GM12878 (cell line): ENCODE measurements around the gene TSPO. TPM values are rescaled to one million over a fixed set of nuclear protein-coding genes. Genes with fewer than 3 reads are reported as not detected.

ENCODE experiments used
- ATAC-seq: fragments of 200-7000 bp; cut with Tn5 transposase; 3 replicates; pipeline ENCODE4 v1.9.1; 2020; ENCODE audit warnings: mild to moderate bottlenecking, moderate library complexity
- BruUV-seq: library from RNA; stranded (reverse); fragments of 400-500 nt; replicated peaks from 2 replicates; lab custom pipeline; 2021; lab: Mats Ljungman, UMichigan
- CTCF ChIA-PET: fragments of 300-600 bp; sonication (Branson Sonifier 250); formaldehyde crosslinking; extraction: SDS; loops from one replicate; lab custom pipeline; 2021; ENCODE audit warnings: inconsistent platforms; lab: Yijun Ruan, JAX
- POLR2A ChIA-PET: fragments of 350-600 bp; formaldehyde crosslinking; extraction: SDS; loops from one replicate; lab custom pipeline; 2021; ENCODE audit warnings: inconsistent platforms; lab: Charles Lee
- RAD21 ChIA-PET: fragments of 300-600 bp; sonication (Branson Sonifier 250); formaldehyde crosslinking; loops from one replicate; lab custom pipeline; 2023; ENCODE audit warnings: antibody characterized with exemption; ENCODE audit not compliant: unreplicated experiment; lab: Charles Lee
- SMC1A ChIA-PET: fragments of 300-600 bp; sonication (Branson Sonifier 250); formaldehyde crosslinking; loops from one replicate; lab custom pipeline; 2023; ENCODE audit not compliant: unreplicated experiment, uncharacterized antibody; lab: Charles Lee
- DNase-seq: peaks from one replicate; pipeline ENCODE4 v3.0.0-alpha.2; 2011; ENCODE audit warnings: low read depth, low spot score
- FAIRE-seq: peaks from 3 replicates; lab custom pipeline; 2011; peaks lifted over from hg19 to GRCh38; lab: Jason Lieb, UNC
- H2AFZ ChIP-seq: 2 replicates; pipeline ENCODE4 v1.6.0; 2011; ENCODE audit warnings: low read depth, low read length, control low read depth; ENCODE audit not compliant: control insufficient read depth
- H3K27ac ChIP-seq: 2 replicates; pipeline ENCODE4 v1.5.1; 2011; ENCODE audit warnings: control low read depth; ENCODE audit not compliant: control insufficient read depth, insufficient read depth
- H3K27me3 ChIP-seq, 2 experiments: replicated peaks in 1 of 2; 2 replicates each; pipeline versions ENCODE4 v1.6.0 to v1.6.1; 2011; ENCODE audit warnings: low read length in 1 of 2; ENCODE audit not compliant: control insufficient read depth in 2 of 2, insufficient read depth in 2 of 2
- H3K36me3 ChIP-seq, 2 experiments: 2 replicates each; pipeline ENCODE4 v1.5.1; 2011; ENCODE audit warnings: low read length in 1 of 2; ENCODE audit not compliant: control insufficient read depth in 2 of 2, insufficient read depth in 2 of 2
- H3K4me1 ChIP-seq: 2 replicates; pipeline ENCODE4 v1.6.1; 2011; ENCODE audit warnings: mild to moderate bottlenecking, low read length, moderate library complexity, mixed read lengths; ENCODE audit not compliant: control insufficient read depth, insufficient read depth
- H3K4me2 ChIP-seq: 2 replicates; pipeline ENCODE4 v1.6.0; 2011; ENCODE audit warnings: control low read depth; ENCODE audit not compliant: control insufficient read depth, insufficient read depth
- H3K4me3 ChIP-seq: fragments of 200-600 bp; sonication (generic); 2 replicates; pipeline ENCODE4 v1.5.1; 2016
- H3K79me2 ChIP-seq: 2 replicates; pipeline ENCODE4 v1.6.0; 2011; ENCODE audit warnings: low read length; ENCODE audit not compliant: control insufficient read depth, insufficient read depth
- H3K9ac ChIP-seq: 2 replicates; pipeline ENCODE4 v1.8.0; 2011; ENCODE audit warnings: low read length, control low read depth, mixed read lengths; ENCODE audit not compliant: control insufficient read depth, insufficient read depth
- H3K9me3 ChIP-seq: replicated peaks from 3 replicates; pipeline ENCODE4 v1.5.1; 2011; ENCODE audit warnings: mild to moderate bottlenecking, low read length; ENCODE audit not compliant: control insufficient read depth, insufficient read depth
- H4K20me1 ChIP-seq: 2 replicates; pipeline ENCODE4 v1.6.0; 2011; ENCODE audit not compliant: control insufficient read depth, insufficient read depth
- ATF2 ChIP-seq: IDR thresholded peaks from 2 replicates; pipeline ENCODE4 v1.6.1; 2012; ENCODE audit warnings: low read length, inconsistent platforms
- BCL11A ChIP-seq: IDR thresholded peaks from 2 replicates; pipeline ENCODE4 v1.6.1; 2011; ENCODE audit warnings: low read depth, low read length
- HCFC1 ChIP-seq: fragments of 150-350 bp; IDR thresholded peaks from 2 replicates; pipeline ENCODE4 v1.6.1; 2014; ENCODE audit warnings: low read length
- IKZF2 ChIP-seq, 2 experiments: fragments of 450-650 bp; IDR thresholded peaks; 2 replicates each; pipeline ENCODE4 v1.6.1; 2017; ENCODE audit warnings: mild to moderate bottlenecking in 2 of 2, moderate library complexity in 2 of 2
- NFXL1 ChIP-seq: fragments of 450-650 bp; IDR thresholded peaks from 2 replicates; pipeline ENCODE4 v1.6.1; 2017; ENCODE audit warnings: antibody characterized with exemption, mild to moderate bottlenecking, borderline replicate concordance
- NFYA ChIP-seq: IDR thresholded peaks from 2 replicates; pipeline ENCODE4 v1.6.1; 2011; ENCODE audit warnings: low read depth, mild to moderate bottlenecking, low read length, improper control_type of control experiment, borderline replicate concordance
- NR2C1 ChIP-seq: fragments of 450-650 bp; IDR thresholded peaks from 2 replicates; pipeline ENCODE4 v1.6.1; 2017; ENCODE audit warnings: antibody characterized with exemption, mild to moderate bottlenecking, moderate library complexity
- USF1 ChIP-seq: IDR thresholded peaks from 2 replicates; pipeline ENCODE4 v1.6.1; 2011; ENCODE audit warnings: borderline replicate concordance, low read depth, mild to moderate bottlenecking, moderate library complexity, mixed read lengths, low read length; ENCODE audit not compliant: insufficient read depth; ENCODE audit errors: extremely low read length
- ZNF207 ChIP-seq: fragments of 450-650 bp; IDR thresholded peaks from 2 replicates; pipeline ENCODE4 v1.6.1; 2014; ENCODE audit warnings: antibody characterized with exemption, mild to moderate bottlenecking, borderline replicate concordance
- WGBS: methylation state at CpG from one replicate; pipeline ENCODE4 v1.1.6; 2016; ENCODE audit warnings: low lambda C conversion rate; ENCODE audit not compliant: insufficient replicate concordance, insufficient coverage; ENCODE audit errors: missing lambda C conversion rate; 5-methylcytosine and 5-hydroxymethylcytosine counted together
- in situ Hi-C: fragments of 300-500 bp; cut with MboI; formaldehyde crosslinking; loops from 9 replicates; pipeline ENCODE4 v1.14.3; 2018; ENCODE audit warnings: mixed read lengths
- intact Hi-C: fragments of 100-400 bp; cut with micrococcal nuclease; formaldehyde crosslinking; loops from one replicate; pipeline ENCODE4 v1.14.2; 2022; ENCODE audit not compliant: unreplicated experiment
- polyA plus RNA-seq, 11 experiments: library from polyadenylated mRNA; depleted of rRNA in 4 of 11; unstranded in 6 of 11; stranded (reverse) in 5 of 11; fragments of >200 nt; fragmentation: Nextera tagmentation in 4 of 11; fragmentation: Illumina TruSeq in 1 of 11; extraction: Ambion mirVana in 4 of 11; extraction: Trizol in 1 of 11; gene quantifications; 1 replicate in 1 of 11; 2 replicates in 10 of 11; pipeline versions ENCODE4 v1.2.1 to v1.2.3, GENCODE V29; 2011 to 2016; ENCODE audit warnings: inconsistent platforms in 2 of 11, missing spikeins in 2 of 11, low read depth in 1 of 11
- total RNA-seq, 4 experiments: library from RNA; depleted of rRNA in 3 of 4; stranded (reverse); fragments of >200 nt in 3 of 4; fragmentation: Illumina TruSeq in 1 of 4; extraction: Trizol in 1 of 4; gene quantifications; 2 replicates each; pipeline versions ENCODE4 v1.2.1 to v1.2.3, GENCODE V29; 2013 to 2021

Gene TSPO
- total and polyA plus RNA-seq, 10 of the 15 experiments (the other 5 are each of a cell fraction or from before 2014, with no cell fraction given) = 1.4 to 50.5 (median 18.8) TPM

- H3K4me1 ChIP-seq = no peaks in the 10 kb centered on the region; the same call in 1 of the 2 replicates
- in situ Hi-C loops = no loop called here
- TF ChIP-seq HCFC1 = no peak
- TF ChIP-seq NFYA = no peak
- no peak for TF ChIP-seq BCL11A
- TF ChIP-seq ZNF207 = no peak
- TF ChIP-seq NR2C1 = no peak
- no peak for TF ChIP-seq ATF2
- TF ChIP-seq USF1 = no peak
- no peak for TF ChIP-seq IKZF2 (IDR thresholded peaks at IDR 0.05)
- no peak for TF ChIP-seq NFXL1
- TF ChIP-seq, all 136 proteins: peak for 0
- Histone ChIP-seq H3K27me3 (no peaks in the 10 kb centered on the region; a peak in 1 of 4 replicates), H3K9me3 (no peaks in the 10 kb centered on the region), H3K9ac (no peak overlapping the region), H3K4me3 (no peak overlapping the region), H4K20me1 (no peaks in the 10 kb centered on the region), H3K27ac (no peak overlapping the region), H3K36me3 (no peaks in the 10 kb centered on the region), H3K4me2 (no peak overlapping the region), H3K79me2 (no peaks in the 10 kb centered on the region; the same call in 1 of the 2 replicates), H2AFZ (no peak overlapping the region)
- ChIA-PET SMC1A (interaction anchor here (1.1 kb wide), 1 partner anchor 189 kb away, joined by 3 read pairs; no protein-coding TSS in a partner anchor), CTCF (interaction anchor here (0.6 kb wide), 1 partner anchor 1491 kb away, joined by 3 read pairs; no protein-coding TSS in a partner anchor), POLR2A (no interaction called here), RAD21 (no interaction called here)
- intact Hi-C loops = no loop called here
- WGBS = 80% methylated on average over 9 of the region's 9 CpGs
- DNase-seq (no peak), ATAC-seq (no peak), FAIRE-seq (no peak)
- BruUV-seq = no TSS peak
Measured at GRCh38 chr22:43157874-43158546, 6.7 kb downstream of the TSPO start.
